ENCODE results near the gene TULP1. TPM values are rescaled to one million over a fixed set of nuclear protein-coding genes. Genes with fewer than 3 reads are reported as not detected.

The TULP1 gene
- total and polyA plus RNA-seq, 2 of the 13 experiments (the other 11 are each of a cell fraction or from before 2014, with no cell fraction given), result not detected

- TF ChIP-seq NFAT5 (CRISPR knock-in tag; IDR thresholded peaks at IDR 0.05), result no peak
- no peak for TF ChIP-seq HCFC1 (IDR thresholded peaks at IDR 0.05; ENCODE audit: low read depth, low read length)
- no peak for TF ChIP-seq KDM4B (CRISPR knock-in tag; IDR thresholded peaks at IDR 0.05)
- TF ChIP-seq HNF1B (CRISPR knock-in tag; IDR thresholded peaks at IDR 0.05), result peak; percentile 70; the same call in 1 of the 2 replicates
- no peak for TF ChIP-seq STAT6 (CRISPR knock-in tag; IDR thresholded peaks at IDR 0.05; ENCODE audit: borderline replicate concordance)
- TF ChIP-seq SP4 (CRISPR knock-in tag; IDR thresholded peaks at IDR 0.05), result peak; percentile 16; the same call in 1 of the 2 replicates
- TF ChIP-seq MED1 (CRISPR knock-in tag; IDR thresholded peaks at IDR 0.05), result no peak
- TF ChIP-seq SYNCRIP (IDR thresholded peaks at IDR 0.05; ENCODE audit: insufficient read depth, low read depth, low read length), result no peak
- no peak for TF ChIP-seq GATA4 (IDR thresholded peaks at IDR 0.05; ENCODE audit: borderline replicate concordance, low read depth)
- TF ChIP-seq ZNF607 (CRISPR knock-in tag; IDR thresholded peaks at IDR 0.05; ENCODE audit: borderline replicate concordance), result 0 out of 2 replicates have a peak, but pooled peaks have one; percentile 51
- TF ChIP-seq KAT2B (IDR thresholded peaks at IDR 0.05; ENCODE audit: borderline replicate concordance, low read depth, low read length), result no peak
- no peak for TF ChIP-seq ZNF468 (CRISPR knock-in tag; IDR thresholded peaks at IDR 0.05)
- TF ChIP-seq PHF21A (CRISPR knock-in tag; IDR thresholded peaks at IDR 0.05), result no peak
- TF ChIP-seq ZFP36 (IDR thresholded peaks at IDR 0.05; ENCODE audit: borderline replicate concordance, low read depth, low read length, partially characterized antibody), result peak; percentile 8
- 0 out of 2 replicates have a peak, but pooled peaks have one; percentile 27 for TF ChIP-seq ZNF710 (CRISPR knock-in tag; IDR thresholded peaks at IDR 0.05; ENCODE audit: borderline replicate concordance)
- no peak for TF ChIP-seq TARDBP (CRISPR knock-in tag; IDR thresholded peaks at IDR 0.05)
Observed at GRCh38 chr6:35522660-35523658, 10.3 kb upstream of the TULP1 start (continued).
